Activated B cell treated with CpG ODN at 0.5 μM for 24 hours (primary cell): Measurements from ENCODE around the gene PADI3. TPM values are rescaled to one million over a fixed set of nuclear protein-coding genes. Genes with fewer than 3 reads are reported as not detected.

Experiments
- ATAC-seq: fragments of 200-7000 bp; cut with Tn5 transposase; one replicate; pipeline ENCODE4 v1.10.0; 2021; ENCODE audit warnings: low read depth, mild to moderate bottlenecking, moderate library complexity
- CTCF ChIA-PET: fragments of 350-600 bp; sonication (Branson Sonifier 250); formaldehyde crosslinking; loops from one replicate; lab custom pipeline; 2021; ENCODE audit warnings: antibody characterized with exemption; lab: Charles Lee
- POLR2A ChIA-PET: fragments of 350-600 bp; sonication (Branson Sonifier 250); formaldehyde crosslinking; loops from one replicate; lab custom pipeline; 2021; ENCODE audit warnings: antibody characterized with exemption; lab: Charles Lee
- DNase-seq: peaks from one replicate; pipeline ENCODE4 v3.0.0; 2022
- H3K27ac Mint-ChIP-seq: one replicate; pipeline ENCODE4 v1.8.0; 2020; ENCODE audit warnings: mixed read lengths
- H3K27me3 Mint-ChIP-seq: one replicate; pipeline ENCODE4 v1.8.0; 2021; ENCODE audit warnings: mixed read lengths
- H3K36me3 Mint-ChIP-seq: one replicate; pipeline ENCODE4 v1.8.0; 2021; ENCODE audit warnings: low read depth, mixed read lengths
- H3K4me1 Mint-ChIP-seq: one replicate; pipeline ENCODE4 v1.8.0; 2021; ENCODE audit warnings: mixed read lengths
- H3K4me3 Mint-ChIP-seq: one replicate; pipeline ENCODE4 v1.8.0; 2020; ENCODE audit warnings: mild to moderate bottlenecking, mixed read lengths
- H3K9me3 Mint-ChIP-seq: one replicate; pipeline ENCODE4 v1.8.0; 2020; ENCODE audit warnings: mixed read lengths
- CTCF ChIP-seq: fragments of 200-600 bp; IDR thresholded peaks from one replicate; pipeline ENCODE4 v1.8.0; 2022; ENCODE audit warnings: antibody characterized with exemption, mild to moderate bottlenecking
- intact Hi-C: fragments of 100-400 bp; cut with micrococcal nuclease; formaldehyde crosslinking; loops from one replicate; pipeline ENCODE4 v1.15.1; 2024
- total RNA-seq: library from RNA; stranded (reverse); gene quantifications from 2 replicates; pipeline ENCODE4 v1.2.3, GENCODE V29; 2022

The PADI3 gene
- total RNA-seq, 1 donor from 2014 or later, result not detected

DNA sequence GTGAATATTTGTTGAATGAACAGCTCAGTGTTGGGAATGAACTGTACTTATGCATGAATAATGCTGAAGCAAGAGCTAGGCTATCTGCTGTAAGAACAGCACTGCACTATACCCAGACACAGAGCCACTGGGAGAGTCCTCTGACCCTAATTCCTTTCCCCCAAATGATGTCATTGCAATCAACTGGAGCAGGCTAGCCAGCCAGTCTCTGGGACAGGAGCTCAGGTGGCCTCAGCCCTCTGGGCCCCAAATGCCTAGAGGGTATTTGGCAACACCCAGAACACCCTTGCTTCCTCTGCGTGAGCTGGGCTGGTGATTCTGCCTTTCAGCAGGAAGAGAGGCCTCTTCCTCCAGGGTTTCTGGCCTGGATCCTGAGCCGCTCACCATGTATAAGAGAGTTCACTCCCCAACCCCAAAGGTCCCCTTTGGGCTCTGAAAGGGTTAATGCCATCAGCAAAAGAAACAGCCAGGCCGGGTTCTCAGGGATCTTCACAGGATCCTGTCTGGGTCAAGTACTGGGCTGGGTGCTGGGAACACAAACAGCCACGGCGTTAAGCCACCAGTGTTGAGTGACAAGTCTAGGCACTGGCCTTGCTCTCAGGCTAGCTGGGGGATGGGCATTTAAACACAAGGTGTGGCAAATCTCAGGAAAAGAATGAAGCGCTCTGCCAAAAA, 55.4 kb downstream of the PADI3 start:
- peaks cover 13% of the 10 kb centered on the region for H3K9me3 Mint-ChIP-seq
- H3K4me1 Mint-ChIP-seq, result no peaks in the 10 kb centered on the region
- POLR2A ChIA-PET, result no interaction called here
- H3K4me3 Mint-ChIP-seq, result no peak overlapping the region
- H3K27ac Mint-ChIP-seq, result no peak overlapping the region
- intact Hi-C loops, result no loop called here
- H3K36me3 Mint-ChIP-seq, result no peaks in the 10 kb centered on the region
- H3K27me3 Mint-ChIP-seq, result peaks cover 19% of the 10 kb centered on the region
- DNase-seq (no peak), ATAC-seq (no peak)
- CTCF ChIA-PET, result no interaction called here
- TF ChIP-seq CTCF, result no peak

DNA sequence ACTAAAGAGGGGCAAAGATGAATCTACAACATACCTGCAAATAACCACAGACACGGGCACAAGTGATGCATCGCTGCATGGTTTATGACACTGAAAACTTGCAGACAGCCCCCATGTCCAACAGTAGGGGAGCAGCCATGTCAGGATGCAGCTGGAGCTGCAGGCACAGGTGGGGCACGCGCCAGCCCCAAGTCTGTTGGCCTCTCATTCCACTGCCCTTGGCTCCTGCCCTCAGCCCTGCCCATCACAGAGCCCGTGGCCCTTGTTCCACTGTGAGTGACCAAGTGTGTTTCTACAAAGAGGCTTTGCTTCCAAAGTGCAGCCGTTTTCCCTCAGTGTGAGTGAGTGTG, 55.9 kb downstream of the PADI3 start:
- no peaks in the 10 kb centered on the region for H3K36me3 Mint-ChIP-seq
- ChIA-PET CTCF (no interaction called here), POLR2A (no interaction called here)
- no peak for TF ChIP-seq CTCF
- intact Hi-C loops, result no loop called here
- ATAC-seq (no peak), DNase-seq (no peak)
- H3K27ac Mint-ChIP-seq, result no peak overlapping the region
- H3K27me3 Mint-ChIP-seq, result peaks cover 22% of the 10 kb centered on the region
- no peaks in the 10 kb centered on the region for H3K4me1 Mint-ChIP-seq
- no peak overlapping the region for H3K4me3 Mint-ChIP-seq
- peaks cover 11% of the 10 kb centered on the region for H3K9me3 Mint-ChIP-seq

DNA sequence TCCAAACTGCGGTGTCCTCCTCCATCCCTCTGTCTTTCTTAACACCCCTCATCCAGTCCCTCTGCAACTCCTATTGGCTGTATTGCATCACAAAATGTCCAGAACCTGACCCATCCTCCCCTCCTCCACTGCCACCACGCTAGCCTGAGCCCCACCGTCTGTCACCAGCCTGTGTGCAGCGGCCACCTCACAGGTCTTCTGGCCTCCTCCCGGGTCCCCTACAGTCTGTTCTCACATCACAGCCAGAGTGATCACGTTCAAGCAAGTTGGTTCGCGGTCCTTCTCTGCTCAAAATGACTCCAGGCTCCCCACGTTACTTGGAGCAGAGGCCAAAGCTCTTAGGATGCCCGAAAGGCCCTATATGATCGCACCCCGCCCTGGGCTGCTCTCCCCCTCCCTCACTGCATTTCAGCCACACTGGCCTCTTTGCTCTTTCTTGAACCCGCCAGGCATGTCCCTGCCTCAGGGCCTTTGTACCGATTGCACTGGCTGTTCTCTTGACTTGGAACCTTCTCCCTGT, 56.7 kb downstream of the PADI3 start:
- no peak for TF ChIP-seq CTCF
- Mint-ChIP-seq H3K4me3 (no peak overlapping the region), H3K4me1 (no peaks in the 10 kb centered on the region), H3K36me3 (no peaks in the 10 kb centered on the region), H3K27me3 (peaks cover 25% of the 10 kb centered on the region), H3K27ac (no peak overlapping the region), H3K9me3 (peaks cover 11% of the 10 kb centered on the region)
- no peak for ATAC-seq
- CTCF ChIA-PET, result no interaction called here
- POLR2A ChIA-PET, result no interaction called here
- DNase-seq, result no peak
- intact Hi-C loops, result no loop called here

GRCh38 chr1:17306407-17306806, 57.5 kb downstream of the PADI3 start:
- Mint-ChIP-seq H3K27me3 (peaks cover 25% of the 10 kb centered on the region), H3K36me3 (no peaks in the 10 kb centered on the region), H3K9me3 (peaks cover 11% of the 10 kb centered on the region), H3K4me3 (no peak overlapping the region), H3K4me1 (no peaks in the 10 kb centered on the region), H3K27ac (no peak overlapping the region)
- no peak for TF ChIP-seq CTCF
- CTCF ChIA-PET, result no interaction called here
- DNase-seq, result no peak
- no peak for ATAC-seq
- intact Hi-C loops, result no loop called here
- POLR2A ChIA-PET, result no interaction called here

GRCh38 chr1:17306921-17307320, 58.0 kb downstream of the PADI3 start:
- ATAC-seq, result no peak
- no peak for TF ChIP-seq CTCF
- POLR2A ChIA-PET, result no interaction called here
- Mint-ChIP-seq H3K4me3 (no peak overlapping the region), H3K9me3 (peaks cover 7% of the 10 kb centered on the region), H3K27ac (no peak overlapping the region), H3K36me3 (no peaks in the 10 kb centered on the region), H3K27me3 (peaks cover 25% of the 10 kb centered on the region), H3K4me1 (no peaks in the 10 kb centered on the region)
- CTCF ChIA-PET, result no interaction called here
- intact Hi-C loops, result no loop called here
- DNase-seq, result no peak
